ENCODE results near the gene PTMS.
A peak's percentile ranks its signal among the peaks of the same experiment; 100 is the strongest.

PTMS gene

GRCh38 chr12:6771509-6772330 lies 5.6 kb downstream of the PTMS start:
- no peak for DNase-seq (ENCODE audit: low spot score)

GRCh38 chr12:6772331-6772695 lies 6.2 kb downstream of the PTMS start, which contains the start of gene LAG3:
LAG3 (plus strand) TSS chr12:6772520; CDS start chr12:6772853, 333 bp downstream.
- DNase-seq (ENCODE audit: low spot score): no peak

GRCh38 chr12:6772726-6773589 lies 6.8 kb downstream of the PTMS start:
- DNase-seq (ENCODE audit: low spot score): no peak

GRCh38 chr12:6773590-6774351 lies 7.6 kb downstream of the PTMS start:
- DNase-seq (ENCODE audit: low spot score): no peak

- DNase-seq (ENCODE audit: low spot score): no peak
Measured at GRCh38 chr12:6774499-6775062, 8.4 kb downstream of the PTMS start.

- no peak for DNase-seq (ENCODE audit: low spot score)
Measured at GRCh38 chr12:6775185-6776174, 9.3 kb downstream of the PTMS start.

- DNase-seq (ENCODE audit: low spot score): no peak
Measured at GRCh38 chr12:6777386-6777785, 11.2 kb downstream of the PTMS start.

- DNase-seq (ENCODE audit: low spot score): no peak
Measured at GRCh38 chr12:6778217-6778573, 12.0 kb downstream of the PTMS start.

GRCh38 chr12:6778574-6779550 lies 12.7 kb downstream of the PTMS start:
- DNase-seq (ENCODE audit: low spot score): peak; percentile 78

- no peak for DNase-seq (ENCODE audit: low spot score)
Measured at GRCh38 chr12:6779708-6780432, 13.7 kb downstream of the PTMS start.

GRCh38 chr12:6780573-6780972 lies 14.4 kb downstream of the PTMS start:
- DNase-seq (ENCODE audit: low spot score): no peak

- no peak for DNase-seq (ENCODE audit: low spot score)
Measured at GRCh38 chr12:6782119-6782518, 16.0 kb downstream of the PTMS start.

- no peak for DNase-seq (ENCODE audit: low spot score)
Measured at GRCh38 chr12:6782850-6783566, 16.8 kb downstream of the PTMS start.

- no peak for DNase-seq (ENCODE audit: low spot score)
Measured at GRCh38 chr12:6783828-6784227, 17.7 kb downstream of the PTMS start.

GRCh38 chr12:6784296-6784695 lies 18.1 kb downstream of the PTMS start:
- no peak for DNase-seq (ENCODE audit: low spot score)

GRCh38 chr12:6784761-6785160 lies 18.6 kb downstream of the PTMS start:
- DNase-seq (ENCODE audit: low spot score): no peak

GRCh38 chr12:6786416-6787094 lies 20.4 kb downstream of the PTMS start:
- no peak for DNase-seq (ENCODE audit: low spot score)

GRCh38 chr12:6787309-6787708 lies 21.1 kb downstream of the PTMS start:
- no peak for DNase-seq (ENCODE audit: low spot score)

All from germinal center (tissue), 1 donor.